Epidermal melanocyte (primary cell): ENCODE measurements around the gene GPATCH8.
A peak's percentile ranks its signal among the peaks of the same experiment; 100 is the strongest.
"Not testable (repeated sequence)": the region's sequence is repeated elsewhere in the genome, so short reads cannot be mapped to it uniquely, and the experiment has no call there.

Experiments
- DNase-seq: peaks from one replicate; pipeline ENCODE4 v3.0.0; 2011; ENCODE audit warnings: low spot score; ENCODE audit not compliant: insufficient read length

Gene GPATCH8

DNA sequence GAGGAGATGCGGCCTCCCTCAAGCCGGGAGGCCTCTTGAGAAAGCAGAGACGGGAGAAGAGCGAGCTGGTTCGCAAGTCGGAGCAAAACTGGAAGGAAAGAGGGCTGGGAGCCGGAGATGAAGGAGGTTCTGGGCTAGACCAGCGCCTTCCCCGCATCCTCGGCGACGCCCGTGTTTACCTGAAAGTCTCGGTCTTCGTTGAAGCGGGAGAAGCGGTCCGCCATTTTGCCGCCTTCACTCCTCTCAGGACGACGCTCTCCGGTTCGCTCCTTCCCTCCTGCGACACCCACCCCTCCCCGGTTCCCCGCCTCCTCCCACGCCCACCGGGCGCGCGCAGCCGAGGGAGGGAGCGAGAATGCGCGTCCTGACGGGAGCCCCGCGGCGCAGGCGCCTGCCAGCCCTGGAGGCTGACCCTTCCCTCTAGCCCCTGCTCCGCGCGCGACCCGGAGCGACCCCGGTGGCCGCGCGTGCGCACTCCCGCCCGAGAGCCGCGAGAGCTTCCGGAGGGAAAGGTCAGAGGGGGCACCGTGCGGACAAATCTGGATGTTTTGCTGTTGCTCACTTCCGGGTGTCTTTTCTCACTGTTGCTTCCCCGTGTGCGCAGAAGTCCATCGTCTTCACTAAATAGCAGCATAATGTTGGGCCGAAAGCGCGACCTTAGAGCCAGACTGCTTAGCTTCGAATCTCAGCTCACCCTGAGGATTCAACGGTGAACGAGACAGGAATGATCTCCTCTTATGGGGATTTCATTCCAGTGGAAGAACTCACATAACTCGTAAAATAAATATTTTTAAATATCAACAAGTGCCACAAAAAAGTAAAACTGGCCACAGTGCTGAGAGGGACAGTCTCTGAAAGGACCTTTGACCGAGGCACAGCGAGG lies at the start of gene GPATCH8:
TSS of gene GPATCH8 (minus strand) at position 260 of the 883 bp plus-strand sequence. CDS start at position 224, 36 bp downstream.
- peak; percentile 91 for DNase-seq

DNA sequence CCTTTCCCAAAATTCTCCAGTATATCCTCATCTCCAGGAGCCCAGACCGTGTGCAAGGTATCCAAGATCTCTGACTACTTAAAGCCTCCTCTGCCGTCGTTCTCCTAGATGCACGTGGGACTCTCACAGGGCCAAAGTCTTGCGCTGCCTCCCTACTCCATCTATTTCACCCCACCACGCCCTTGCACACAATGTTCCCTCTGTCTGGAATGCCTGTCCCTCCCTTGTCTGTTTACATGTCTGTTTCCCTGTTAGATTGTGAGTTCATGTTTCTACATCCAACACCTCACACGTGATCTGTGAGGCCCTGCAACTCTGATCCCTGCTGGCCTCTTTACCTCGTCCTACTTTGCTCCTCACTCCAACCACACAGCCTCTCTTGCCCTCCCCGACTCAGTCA lies 49.2 kb upstream of the GPATCH8 start:
- DNase-seq = no peak

DNA sequence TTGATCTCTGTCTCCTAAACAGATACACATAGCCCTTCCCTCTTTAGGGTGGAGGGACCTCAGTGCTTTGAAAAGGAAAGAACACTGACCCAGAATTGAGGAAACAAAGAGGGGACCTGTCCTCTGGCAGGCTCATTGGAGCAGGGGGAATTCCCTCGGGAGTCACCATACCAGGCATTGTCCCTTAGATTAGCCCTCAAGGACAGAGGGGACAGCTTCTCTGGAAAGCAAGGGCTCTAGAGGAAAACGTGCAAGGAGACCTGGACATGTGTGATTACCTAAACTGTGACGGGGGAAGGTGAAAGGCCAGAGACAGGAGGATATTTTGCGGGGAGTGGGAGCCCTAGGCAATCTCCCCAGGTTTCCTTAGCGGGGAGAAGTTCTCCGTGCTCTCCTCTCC lies 46.5 kb upstream of the GPATCH8 start:
- DNase-seq = no peak

DNA sequence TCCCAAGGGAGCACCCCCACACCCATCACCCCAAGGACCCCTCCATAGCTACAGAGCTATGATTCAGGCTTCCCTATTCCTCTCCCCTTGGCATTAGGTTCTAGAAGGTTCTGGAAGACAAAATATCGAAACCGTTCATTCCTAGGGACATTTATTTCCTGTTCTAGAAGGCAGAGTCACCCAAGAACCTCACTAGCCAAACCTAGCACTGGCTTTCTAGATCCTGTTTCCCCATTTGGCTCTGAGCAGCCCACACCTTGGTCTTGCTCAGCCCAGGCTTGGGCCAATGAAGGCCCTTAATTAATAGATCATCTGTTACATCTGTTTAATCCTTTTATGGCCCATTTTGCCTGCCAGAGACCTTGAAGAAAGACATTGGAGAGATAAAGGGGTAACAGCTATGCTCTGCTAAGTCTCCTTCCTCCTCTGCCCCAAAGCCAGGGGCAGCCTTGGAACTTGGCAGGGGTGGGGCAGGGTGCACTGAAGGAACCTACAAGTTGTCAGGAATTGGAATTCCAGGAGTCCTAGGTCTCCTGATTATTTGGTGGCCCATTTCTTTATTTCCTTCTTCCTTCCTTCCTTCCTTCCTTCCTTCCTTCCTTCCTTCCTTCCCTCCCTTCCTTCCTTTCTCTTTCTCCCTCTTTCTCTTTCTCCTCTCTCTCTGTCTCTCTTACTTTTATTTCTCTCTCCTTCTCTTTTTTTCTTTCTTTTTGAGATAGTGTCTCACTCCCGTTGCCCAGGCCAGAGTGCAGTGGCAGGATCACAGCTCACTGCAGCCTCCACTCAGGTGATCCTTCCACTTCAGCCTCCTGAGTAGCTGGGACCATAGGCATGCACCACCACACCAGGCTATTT lies 45.4 kb upstream of the GPATCH8 start:
- DNase-seq = no peak

DNA sequence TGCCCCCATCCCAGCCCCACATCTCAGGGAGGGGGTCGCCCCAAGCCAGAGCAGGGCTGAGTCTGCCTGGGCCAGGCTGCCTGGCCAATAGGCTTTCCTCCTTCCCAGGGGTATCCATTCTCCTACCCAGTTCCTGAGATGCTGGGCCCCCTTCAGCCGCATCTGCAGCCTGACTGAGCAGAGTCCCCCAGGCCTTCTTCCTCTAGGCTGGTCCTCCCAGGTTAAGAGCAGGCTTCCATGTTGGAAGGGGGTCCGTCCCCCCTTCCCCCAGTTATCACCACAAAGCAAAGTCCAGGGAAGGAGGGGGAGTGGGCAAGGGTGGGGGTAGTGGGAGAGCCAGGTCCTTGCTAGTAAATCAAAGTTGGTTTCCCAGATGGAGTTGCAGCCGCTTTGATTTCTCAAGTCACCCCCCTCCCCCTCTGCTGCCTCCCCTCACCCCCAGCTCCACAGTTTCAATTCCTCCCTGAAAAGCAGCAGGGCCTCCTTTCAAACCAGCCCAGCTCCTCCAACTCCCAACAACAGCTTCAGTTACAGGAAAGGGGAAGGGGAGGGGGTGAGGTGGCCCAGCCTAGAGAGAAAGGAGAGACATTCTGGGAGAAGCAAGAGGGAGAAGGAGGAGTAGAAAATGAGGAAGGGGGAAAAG lies 44.5 kb upstream of the GPATCH8 start:
- no peak for DNase-seq

DNA sequence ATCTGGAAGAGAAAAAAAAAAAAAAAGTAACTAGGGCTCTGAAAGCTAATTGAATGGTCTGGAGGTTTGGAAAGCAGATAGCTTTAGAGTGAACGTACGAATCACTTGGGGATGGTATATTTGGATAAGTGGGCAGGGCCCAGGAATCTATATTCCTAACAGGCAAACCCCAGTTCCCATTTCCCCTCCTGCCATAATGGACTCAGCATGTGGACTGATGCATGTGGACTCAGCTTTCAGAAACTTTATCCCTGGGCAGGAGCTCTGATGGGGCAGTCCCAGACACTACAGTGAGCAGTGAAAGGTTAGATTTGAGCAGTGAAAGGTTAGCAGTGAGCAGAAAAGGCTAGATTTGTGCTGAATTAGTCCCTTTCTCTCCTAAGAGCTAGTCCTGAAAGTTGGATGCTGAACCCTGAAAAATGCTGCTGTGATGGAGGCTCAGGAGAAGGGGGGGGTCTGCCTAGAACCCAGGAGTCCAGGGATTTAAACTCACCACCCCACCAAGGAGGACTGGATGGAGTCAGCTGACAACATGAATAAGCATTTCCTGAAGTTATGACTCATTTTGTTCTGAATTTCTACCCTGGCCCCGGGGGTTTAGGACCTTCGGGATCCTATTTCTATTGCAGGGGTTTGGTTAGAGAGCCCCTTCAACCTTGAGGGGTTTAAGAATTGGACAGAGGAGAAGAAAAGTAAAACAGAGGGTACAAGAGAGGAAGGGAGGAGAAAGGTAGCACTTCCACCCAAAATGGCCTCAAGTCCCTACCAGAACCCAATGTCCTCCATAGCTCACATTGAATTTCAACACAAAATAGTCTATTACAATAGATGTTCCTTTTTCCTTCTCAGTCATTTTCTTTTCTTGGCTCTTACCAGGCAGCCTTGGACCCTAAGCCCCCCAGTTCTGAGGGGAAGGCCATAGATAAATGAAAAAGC lies 43.7 kb upstream of the GPATCH8 start:
- no peak for DNase-seq

DNA sequence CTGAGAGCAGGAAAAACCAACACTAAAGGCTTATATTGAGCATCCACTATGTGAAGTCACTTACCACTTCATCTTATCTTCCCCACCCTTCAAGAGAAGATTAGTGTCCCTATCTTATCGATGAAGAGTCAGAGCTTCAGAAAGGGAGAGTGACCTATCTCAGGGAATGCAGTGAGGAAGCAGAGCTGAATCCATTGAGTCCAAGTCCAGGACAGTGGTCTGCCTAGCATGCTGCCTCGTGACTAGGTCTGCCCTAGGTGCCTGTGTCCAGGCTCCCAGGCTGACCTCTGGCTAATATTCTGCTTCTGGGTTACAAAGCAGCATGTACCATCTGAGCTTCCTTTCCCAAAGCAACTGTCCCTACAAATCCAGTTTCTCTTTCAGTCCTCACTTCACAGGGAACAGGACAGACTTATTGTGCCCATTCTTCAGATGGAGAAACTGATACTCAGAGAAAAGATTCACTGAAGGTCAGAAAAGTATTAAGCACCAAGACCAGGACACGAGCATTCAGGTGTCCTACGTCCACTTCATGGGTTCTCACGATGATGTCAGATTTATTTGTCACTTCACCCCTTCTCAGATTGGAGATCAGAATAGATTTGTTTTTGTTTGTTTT lies 40.8 kb upstream of the GPATCH8 start:
- no peak for DNase-seq

DNA sequence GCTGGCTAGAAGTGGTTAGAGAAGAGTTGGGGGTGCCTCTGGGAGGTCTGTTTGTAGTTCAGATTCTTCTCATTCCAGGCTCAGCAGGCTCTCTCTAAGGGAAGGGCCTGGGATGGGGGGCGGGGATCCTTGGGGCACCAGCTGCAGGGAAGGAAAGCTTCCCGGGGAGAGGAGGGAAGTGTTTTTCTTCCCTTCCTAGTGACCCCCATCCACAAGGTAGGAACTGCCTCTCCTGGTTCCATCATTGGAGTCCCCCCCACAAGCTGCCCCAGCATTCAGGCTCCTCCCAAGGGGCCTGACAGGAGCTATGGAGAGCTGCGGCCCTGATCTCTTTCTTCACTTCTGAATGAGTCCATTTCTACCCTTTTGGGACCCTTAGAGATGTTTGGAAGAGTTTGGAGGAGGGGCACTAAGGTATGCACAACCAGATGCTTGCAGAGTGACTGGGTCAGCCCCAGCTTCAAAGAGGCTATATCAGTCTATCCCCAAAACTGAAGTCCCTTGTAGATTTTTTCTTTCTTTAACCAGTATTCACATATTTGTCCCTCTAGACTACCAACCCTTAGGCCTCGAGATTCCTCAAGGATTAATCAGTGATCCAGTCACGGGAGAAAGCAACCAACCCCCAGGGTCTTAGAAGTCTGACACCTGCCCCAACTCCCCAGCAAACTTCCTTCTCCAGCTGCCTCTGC lies 40.2 kb upstream of the GPATCH8 start:
- DNase-seq = peak; percentile 70

DNA sequence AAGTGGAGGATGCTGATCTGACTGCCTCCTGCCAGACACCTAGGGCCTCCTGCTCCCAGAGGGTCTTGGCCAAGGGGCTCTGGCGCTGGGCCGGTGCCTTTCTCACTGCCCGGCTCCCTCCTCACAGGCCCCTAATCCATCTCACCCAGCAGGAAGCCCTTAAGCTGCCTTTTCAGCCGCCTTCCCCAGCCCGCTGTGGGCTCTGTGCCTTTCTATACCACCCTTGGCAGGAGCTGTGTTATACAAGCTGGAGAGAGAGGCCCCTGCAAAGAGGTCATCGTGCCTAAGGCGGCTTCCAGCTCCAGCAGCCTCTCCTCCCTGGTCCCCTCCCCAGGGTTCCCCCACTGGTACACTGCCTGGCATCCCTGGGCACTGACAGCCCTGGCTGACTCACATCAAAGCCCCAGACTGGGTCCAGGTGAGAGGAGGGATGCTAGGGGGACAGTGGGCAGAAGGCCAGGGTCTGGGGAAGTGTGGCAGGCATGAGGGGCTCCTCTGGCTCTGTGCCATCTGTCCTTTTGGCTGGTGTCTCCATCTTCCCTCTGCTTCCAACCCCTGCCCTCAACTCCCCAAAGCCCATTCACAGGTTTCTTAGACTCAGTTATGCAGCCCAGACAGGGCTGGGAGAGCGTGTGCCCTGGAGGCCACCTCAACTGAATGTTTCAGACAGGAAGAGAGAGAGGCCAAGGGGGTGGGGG lies 38.8 kb upstream of the GPATCH8 start:
- DNase-seq = no peak

DNA sequence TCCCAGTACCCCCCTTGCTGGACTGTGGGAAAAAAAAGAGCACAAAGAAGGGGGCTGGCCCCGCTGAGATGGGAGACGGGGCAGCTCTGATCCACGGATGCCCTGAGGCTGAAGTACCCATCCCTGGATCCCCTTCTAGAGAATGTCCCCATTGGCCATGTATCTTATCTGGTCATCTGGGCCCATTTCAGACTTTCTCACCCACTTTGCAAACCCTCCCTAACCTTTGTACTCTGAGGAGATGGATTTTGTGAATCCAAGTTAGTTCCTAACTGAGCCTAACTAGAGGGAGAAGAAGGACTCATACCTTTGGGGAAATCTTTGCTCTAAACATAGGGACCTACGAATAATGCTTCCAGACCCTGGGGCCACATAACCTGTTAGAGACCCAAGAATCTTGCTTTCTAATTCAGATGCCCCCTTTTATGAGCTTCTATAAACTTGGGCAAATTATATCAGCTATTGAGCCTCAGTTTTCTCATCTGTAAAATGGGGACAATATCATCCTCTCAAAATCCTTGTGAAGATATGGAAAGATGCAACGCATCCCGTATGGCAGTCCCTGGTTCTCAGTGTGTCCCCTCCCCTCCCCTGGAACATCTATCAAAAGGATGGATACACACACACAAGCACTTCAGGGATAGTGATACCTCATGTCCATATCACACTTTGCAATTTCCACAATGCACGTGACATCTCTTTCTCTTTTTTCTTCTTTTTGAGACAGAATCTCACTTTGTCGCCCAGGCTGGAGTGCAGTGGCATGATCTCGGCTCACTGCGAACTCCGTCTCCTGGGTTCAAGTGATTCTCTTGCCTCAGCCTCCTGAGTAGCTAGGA lies 37.3 kb upstream of the GPATCH8 start:
- no peak for DNase-seq

DNA sequence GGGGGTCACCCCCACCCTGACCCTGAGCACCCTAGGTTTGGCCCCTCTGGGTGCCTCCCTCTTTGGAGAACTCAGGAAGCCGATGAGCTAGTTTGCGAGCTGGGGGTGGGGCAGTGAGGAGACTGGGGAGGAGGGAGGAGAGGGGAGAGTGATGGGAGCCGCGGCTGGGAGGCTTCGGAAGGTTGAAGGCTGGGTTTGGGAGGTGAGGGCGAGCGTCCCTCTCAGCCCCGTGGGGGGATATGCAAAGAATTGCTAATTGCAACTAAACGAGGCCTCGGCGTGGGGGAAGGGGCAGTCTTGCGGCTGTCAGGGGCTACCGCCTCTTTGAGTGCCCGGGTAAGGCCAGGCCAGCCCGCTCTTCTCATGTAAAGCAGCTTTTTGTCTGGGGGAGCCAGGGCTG lies 36.5 kb upstream of the GPATCH8 start:
- no peak for DNase-seq

DNA sequence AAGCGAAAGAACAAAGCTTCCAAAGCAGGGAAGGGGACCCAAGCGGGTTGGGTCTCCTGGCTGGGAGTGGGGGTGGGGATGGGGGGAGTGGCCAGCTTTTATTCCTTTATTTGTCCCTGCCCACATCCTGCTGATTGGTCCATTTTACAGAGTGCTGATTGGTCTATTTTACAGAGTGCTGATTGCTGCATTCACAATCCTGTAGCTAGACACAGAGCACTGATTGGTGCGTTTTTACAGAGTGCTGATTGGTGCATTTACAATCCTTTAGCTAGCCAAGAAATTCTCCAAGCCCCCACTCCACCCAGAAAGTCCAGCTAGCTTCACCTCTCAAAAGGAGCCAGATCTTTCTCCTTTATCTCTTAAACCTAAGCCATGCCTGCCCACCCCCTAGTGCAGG lies 34.7 kb upstream of the GPATCH8 start:
- not testable (repeated sequence) for DNase-seq

DNA sequence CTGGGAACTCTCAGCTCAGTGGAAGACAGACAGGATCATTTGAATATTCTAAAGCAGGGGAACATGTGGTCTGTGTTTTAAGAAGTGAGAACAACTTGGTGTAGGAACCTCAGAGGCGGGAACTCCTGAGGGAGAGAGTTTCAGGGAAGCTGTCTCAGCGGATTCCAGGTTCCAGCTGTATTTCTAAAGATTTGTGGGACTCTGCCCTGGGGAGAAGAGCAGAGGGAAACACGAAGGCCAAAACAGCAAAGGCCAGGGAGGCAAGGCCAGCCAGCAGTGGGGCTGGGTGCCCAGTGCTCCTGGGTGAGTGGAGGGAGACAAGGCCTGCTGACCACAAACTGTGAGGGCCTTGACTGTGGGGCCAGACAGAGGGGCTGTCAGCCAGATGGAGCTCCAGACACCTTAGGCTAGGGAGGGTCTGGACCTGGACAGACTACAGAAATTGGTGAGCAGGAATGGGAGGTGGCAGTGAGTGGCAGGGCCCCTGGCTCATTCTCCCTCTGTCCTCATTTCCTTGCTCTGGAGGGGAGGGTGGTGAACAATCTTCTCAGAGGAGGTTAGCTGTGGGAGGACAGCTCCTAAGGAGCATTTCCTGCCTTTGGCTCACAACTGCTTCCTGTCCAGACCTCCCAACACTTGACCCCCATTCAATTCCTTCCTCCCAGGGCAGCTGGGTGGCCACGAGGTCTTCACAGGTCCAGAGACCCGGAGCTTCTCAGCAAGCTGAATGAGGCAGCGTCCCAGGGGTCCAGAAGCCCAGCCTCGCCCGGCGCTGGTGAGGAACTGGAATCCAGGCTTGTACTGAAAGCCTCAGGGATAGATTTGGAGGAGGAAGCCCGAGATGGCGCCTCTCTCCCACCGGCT lies 33.1 kb upstream of the GPATCH8 start:
- DNase-seq = no peak

DNA sequence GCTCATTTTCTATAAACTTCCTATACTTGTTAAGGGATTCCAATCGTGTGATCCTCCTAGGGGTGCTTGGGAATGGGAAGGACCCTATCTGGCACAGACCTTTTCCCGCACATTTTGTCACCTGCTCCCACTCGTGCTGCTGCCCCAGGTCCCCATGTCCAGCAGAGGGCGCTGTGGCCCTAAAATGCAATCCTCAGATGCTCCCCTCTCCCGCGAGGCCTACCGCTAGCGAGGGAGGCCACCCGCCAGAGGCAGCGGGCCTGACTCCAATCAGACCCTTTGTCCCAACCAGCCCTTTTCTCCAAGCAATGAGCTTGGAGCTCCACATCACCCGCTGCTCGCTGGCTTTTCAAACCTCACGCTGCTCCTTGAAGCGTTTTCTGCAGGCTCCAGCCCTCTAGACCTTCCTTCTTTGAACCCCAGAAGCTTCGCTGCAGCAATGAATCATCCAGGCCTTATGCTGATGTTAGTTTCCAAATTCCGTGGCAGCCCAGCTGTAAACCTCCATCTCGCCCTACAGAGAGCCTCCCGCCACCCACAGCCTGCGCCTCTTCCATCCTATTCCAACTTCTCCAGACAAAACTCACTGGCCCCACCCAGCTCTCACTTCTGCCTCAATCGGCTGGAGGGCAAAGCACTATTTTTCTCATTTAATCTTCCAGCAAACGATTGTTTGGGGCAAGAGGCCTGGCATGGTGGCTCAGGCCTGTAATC lies 30.5 kb upstream of the GPATCH8 start:
- peak; percentile 97 for DNase-seq

DNA sequence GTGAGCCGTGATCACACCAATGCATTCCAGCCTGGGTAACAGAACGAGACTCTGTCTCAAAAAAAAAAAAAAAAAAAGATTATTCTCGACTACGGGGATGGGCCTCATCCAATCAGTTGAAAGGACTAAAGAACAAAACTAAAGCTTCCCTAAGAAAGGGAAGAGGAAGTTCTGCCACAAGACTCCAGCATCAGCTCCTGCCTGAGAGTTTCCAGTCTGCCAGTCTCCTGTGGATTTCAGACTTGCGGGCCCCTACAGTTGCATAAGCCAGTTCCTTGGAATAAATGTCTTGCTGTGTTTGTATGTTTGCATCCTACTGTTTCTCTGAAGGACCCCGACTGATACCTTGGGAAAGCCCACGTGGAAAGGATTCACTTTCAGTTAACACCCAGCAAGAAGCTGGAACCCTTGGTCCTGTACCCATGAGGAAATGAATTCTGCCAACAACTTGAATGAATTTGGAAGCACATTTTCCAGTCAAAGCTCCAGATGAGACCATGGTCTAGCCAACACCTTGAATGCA lies 27.8 kb upstream of the GPATCH8 start:
- DNase-seq = no peak

DNA sequence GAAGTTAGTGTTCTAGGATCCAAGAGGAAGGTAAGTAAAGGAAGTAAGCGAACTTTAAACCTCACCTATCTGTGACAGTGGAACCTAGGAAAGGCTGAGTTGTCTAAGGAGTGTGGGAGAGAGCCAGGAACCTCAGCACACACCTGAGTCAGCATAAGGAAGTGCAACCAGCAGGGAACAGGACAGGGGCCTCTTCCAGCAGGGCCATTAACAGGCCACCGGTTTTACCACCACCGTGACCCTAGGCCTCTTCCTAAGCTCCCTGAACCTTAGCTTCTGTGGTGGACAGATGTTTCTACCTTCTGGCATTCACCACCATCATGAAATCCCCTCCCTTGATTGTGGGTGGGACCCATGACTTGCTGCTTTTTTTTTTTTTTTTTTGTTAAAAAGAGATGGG lies 26.7 kb upstream of the GPATCH8 start:
- no peak for DNase-seq
